HG03025 (cell line): Measurements from ENCODE around the gene CACTIN.
"Not testable (repeated sequence)": the region's sequence is repeated elsewhere in the genome, so short reads cannot be mapped to it uniquely, and the experiment has no call there.

Source experiments
- ATAC-seq: cut with Tn5 transposase; IDR thresholded peaks from one replicate; pipeline ENCODE4 v1.9.1; 2021; ENCODE audit warnings: mild to moderate bottlenecking, moderate library complexity; ENCODE audit not compliant: unreplicated experiment, low FRiP score

Gene CACTIN

DNA sequence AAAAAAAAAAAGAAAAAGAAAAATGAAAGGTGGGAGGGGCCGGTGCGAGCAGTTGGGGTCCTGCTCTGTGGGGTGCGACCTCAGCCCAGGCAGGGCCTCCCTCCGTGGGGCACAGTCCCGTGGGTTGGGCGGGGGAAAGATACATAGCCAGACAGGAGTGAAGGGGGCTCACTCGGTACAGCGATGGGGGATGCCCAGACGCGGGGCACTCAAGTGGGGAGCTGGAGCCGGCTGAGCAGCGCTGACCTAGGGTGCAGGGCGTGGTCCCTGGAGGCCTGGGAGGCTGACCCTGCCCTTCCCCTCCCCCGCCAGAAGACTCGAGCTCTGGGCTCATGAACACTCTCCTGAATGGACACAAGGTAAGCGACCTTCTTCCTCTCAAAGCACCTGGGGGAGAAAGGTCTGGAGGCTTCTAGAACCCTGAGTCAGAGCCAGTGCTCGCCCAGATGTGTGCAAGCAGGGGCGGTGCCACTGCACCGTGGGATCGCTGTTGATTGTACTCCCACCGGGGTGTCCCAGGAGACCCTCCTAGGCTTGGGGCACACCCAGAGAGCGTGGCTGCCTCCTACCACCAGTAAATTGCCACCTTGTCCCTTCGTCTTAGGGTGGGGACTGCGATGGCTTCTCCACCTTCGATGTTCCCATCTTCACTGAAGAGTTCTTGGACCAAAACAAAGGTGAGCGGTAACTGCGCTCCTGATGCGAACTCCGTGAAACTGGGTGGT lies 50.5 kb downstream of the CACTIN start:
- ATAC-seq, result no peak

DNA sequence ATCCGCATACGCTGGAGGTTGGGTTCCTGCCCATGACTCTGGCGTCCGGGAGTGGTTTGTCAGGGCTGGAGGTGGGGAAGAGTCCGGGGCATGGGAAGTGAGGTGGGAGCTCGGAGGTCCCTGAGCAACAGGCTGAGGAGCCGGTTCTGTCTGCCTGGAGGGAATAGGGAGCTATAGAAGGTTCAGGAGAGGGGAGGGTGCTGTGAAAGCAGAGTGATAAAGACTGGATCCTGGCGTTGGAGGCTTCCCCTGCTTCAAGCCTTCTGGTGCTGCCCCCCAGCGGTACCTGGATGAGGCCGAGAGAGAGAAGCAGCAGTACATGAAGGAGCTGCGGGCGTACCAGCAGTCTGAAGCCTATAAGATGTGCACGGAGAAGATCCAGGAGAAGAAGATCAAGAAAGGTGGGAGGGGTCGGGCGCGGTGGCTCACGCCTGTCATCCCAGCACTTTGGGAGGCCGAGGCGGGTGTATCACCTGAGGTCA lies 51.3 kb downstream of the CACTIN start:
- ATAC-seq, result no peak

DNA sequence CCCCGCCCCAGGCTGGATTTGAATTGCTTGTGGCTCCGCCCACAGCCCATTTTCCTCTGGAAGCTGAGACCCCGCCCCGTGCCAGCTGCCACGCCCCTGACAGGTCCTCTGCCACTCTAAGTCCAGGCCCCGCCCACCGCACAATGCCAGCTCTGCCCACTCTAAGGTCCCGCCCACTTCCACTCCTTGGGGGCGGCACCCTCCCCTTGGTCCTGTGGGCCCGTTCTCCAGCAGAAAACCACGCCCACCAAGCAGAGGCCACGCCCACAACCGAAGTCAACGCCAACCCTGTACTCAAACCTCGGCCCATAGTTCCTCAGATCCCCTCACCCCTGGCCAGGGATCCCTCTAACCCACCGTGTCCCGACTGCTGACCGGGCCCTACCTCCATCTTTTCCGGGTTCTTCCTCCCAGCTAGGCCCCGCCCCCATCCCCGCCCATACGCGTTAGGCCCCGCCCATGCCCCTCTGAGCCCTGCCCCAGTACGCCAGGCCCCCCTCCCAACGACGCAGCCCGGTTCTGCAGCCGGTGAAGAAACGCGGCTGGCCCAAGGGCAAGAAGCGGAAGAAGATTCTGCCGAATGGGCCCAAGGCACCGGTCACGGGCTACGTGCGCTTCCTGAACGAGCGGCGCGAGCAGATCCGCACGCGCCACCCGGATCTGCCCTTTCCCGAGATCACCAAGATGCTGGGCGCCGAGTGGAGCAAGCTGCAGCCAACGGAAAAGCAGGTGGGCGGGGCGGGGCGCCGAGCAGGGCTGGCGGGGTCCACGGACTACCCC lies 52.5 kb downstream of the CACTIN start:
- no peak for ATAC-seq

DNA sequence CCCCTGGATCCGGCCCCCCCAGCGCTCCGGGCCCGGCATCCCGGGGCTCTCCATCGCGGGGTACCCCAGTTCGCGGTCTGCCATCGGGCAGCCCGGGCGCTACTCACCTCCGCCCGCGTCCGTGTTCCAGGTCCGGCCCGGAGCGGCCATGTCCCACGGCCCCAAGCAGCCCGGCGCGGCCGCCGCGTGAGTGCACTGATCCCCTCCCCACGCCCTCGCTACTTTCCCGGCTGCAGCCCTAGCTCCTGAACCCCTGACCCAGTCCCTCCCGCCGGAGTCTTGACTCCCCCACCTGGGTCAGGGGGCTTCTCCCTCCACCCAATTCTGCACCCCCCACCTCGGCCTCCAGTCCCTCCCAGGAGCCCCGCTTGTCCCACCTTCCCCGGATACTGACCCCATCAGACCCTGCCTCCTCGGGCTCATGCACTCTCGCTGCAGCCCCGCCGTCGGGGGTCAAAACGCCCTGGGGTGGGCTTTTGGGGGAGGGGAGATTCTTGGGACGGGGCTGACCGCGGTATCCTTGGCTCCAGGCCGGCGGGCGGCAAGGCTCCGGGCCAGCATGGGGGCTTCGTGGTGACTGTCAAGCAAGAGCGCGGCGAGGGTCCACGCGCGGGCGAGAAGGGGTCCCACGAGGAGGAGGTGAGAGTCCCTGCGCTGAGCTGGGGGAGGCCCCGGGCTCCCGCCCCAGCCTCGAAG lies 53.3 kb downstream of the CACTIN start:
- ATAC-seq, result peak; percentile 7

DNA sequence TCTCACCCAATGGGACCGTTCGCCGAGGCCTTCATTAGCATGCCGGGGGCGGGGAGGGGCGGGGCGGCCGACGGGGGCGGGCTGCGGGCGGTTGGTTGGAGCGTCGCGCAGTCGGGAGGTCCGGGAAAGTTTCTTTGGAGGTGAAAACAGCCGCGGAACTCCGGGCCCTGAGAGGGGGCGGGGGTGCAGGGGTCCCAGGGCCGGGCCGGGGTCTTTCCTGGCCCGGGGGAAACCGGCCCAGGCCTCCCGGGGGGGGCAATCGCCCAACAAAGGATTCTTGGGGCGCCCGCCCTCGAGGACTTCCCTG lies 53.8 kb downstream of the CACTIN start, which contains the start of gene HMG20B:
TSS of gene HMG20B (plus strand) at position 90 of the 307 bp plus-strand sequence. CDS start 366 bp downstream, outside the sequence.
- ATAC-seq, result no peak

DNA sequence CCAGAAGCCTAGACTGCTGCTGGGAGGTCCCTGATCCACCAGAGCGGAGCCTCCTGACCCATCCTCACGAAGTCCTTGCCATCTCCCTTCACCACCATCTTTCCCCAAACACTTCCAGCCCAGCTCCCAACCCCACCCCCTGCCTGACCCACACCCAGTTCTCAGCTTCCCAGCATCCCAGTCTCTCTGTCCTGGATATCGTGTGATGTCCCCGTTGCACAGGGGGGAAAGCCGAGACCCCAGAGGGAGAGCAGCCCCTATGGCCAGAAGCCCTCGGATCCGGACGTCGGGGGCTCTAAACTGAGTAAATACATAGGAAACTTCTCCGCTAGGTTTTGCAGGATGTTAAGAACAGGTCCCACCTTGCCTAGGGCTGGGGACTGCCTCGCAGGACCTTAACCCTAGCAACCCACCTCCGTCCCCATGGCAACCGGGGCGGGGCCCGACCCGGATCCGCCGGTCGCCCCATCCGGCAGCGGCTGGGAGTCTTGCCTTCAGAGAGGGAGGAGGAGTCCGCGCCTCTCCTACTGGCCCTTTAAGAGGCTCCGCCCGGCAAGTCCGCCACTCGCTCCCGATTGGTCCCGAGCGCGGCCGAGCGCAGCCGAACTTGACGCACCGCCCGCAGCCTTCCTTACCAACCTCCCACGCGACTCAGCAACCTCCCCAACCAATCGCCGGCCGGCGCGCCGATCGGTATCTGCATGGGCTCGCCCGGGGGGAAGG lies 54.3 kb downstream of the CACTIN start:
- peak; percentile 77 for ATAC-seq

DNA sequence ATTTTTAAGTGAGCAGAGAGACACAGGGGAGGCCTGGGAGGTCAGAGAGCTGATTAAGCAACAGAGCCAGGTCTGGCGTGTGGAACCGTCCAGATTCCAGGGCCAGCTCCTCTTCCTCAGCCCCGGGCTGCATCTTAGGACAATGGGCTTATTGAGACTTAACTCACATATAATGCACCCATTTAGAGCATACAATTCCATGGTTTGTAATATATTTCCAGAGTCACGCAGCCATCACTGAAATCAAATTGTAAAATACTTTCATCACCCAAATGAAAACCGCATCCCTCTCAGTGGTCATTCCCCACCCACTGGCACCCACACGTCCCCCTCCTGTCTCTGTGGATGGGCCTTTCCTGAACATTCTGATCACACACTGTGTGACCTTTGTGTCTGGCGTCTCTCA lies 56.0 kb downstream of the CACTIN start:
- ATAC-seq, result no peak

DNA sequence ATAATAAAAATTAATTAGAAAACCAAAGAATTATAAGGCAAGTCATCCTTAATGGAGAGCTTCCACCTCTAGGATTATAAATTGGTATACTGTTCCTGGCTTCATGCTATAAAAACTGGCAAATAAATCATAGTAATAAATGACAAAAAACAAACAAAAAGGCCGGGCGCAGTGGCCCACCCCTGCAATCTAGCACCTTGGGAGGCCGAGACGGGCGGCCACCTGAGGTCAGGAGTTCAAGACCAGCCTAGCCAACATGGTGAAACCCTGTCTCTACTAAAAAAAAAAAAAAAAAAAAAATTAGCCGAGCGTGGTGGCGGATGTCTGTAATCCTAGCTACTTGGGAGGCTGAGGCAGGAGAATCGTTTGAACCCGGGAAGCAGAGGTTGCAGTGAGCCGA lies 56.5 kb downstream of the CACTIN start:
- ATAC-seq, result not testable (repeated sequence)

DNA sequence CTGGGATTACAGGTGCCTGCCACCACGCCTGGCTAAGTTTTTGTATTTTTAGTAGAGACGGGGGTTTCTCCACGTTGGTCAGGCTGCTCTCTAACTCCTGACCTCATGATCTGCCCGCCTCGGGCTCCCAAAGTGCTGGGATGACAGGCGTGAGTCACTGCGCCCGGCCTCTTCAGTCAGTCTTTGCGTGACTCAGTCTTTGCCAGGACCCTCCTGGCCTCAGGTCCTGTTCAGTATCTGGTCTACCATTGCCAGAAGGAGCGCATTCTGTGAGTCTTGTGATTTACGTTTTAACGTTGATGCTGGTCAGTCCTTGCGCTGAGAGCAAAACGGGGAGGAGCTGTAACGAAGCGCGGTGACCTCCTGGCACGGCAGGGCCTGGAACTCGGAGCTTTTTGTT lies 61.5 kb downstream of the CACTIN start:
- ATAC-seq, result no peak

DNA sequence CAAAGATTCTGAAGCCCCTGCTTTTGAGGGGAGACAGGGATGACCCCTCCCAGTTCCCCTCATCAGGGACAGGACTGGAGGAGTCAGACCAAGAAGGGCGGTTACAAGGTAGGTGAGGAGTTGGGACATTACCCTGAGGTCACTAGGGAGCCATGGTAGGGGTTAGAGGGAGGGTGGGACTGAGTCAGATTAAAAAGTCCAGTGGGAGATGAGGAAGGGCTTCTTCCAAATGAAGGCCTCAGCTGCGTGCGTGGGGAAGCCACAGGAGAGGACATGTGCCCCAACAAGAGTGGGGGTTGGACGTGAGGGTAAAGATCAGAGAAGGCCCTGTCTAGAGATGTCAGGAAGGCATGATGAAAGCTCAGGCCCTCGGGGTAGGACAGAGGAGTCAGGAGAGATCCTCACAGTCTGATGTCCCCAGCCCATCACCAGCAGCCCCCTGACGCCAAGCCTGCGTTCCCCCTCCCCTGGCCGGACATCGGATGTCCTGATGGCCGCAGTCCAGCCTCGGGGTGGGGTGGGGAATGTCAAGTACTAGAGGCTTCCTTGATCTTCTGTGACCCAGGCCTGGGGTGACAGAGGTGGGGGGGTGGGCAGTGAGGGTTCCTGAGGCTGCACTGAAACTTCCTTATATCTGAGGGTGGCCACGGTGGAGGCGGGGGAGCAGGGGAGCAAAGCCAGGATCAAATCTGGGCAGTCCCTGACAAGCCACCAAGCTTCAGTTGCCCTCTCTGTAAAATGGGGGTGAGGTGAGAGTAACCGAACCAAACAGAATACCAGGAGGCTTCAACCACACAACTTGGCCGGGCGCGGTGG lies 62.7 kb downstream of the CACTIN start:
- ATAC-seq, result no peak
